Nephron (organoid): ENCODE data around the gene KCNQ1OT1.
A peak's percentile ranks its signal among the peaks of the same experiment; 100 is the strongest.

ENCODE experiments used
- H3K27ac Mint-ChIP-seq, 3 experiments: 2 replicates each; pipeline ENCODE4 v1.8.0; 2020; ENCODE audit warnings: mixed read lengths in 3 of 3, mild to moderate bottlenecking in 2 of 3, moderate library complexity in 1 of 3
- H3K27me3 Mint-ChIP-seq: 2 replicates; pipeline ENCODE4 v1.8.0; 2021; ENCODE audit warnings: low read depth, mild to moderate bottlenecking, moderate library complexity, mixed read lengths
- H3K36me3 Mint-ChIP-seq: 2 replicates; pipeline ENCODE4 v1.8.0; 2020; ENCODE audit warnings: low read depth, mixed read lengths
- H3K4me1 Mint-ChIP-seq: 2 replicates; pipeline ENCODE4 v1.8.0; 2020; ENCODE audit warnings: mixed read lengths
- H3K4me3 Mint-ChIP-seq, 3 experiments: 2 replicates each; pipeline ENCODE4 v1.8.0; 2020; ENCODE audit warnings: mild to moderate bottlenecking in 3 of 3, mixed read lengths in 3 of 3, moderate library complexity in 2 of 3
- H3K9me3 Mint-ChIP-seq: 2 replicates; pipeline ENCODE4 v1.8.0; 2020; ENCODE audit warnings: mixed read lengths
- TF ChIP-seq, protein P1 (sequence below), 3 experiments: fragments of 200-600 bp; sonication (generic); IDR thresholded peaks; one replicate each; pipeline ENCODE4 v1.5.0; 2021; ENCODE audit warnings: antibody characterized with exemption in 3 of 3; ENCODE audit not compliant: unreplicated experiment in 3 of 3

The KCNQ1OT1 gene

DNA sequence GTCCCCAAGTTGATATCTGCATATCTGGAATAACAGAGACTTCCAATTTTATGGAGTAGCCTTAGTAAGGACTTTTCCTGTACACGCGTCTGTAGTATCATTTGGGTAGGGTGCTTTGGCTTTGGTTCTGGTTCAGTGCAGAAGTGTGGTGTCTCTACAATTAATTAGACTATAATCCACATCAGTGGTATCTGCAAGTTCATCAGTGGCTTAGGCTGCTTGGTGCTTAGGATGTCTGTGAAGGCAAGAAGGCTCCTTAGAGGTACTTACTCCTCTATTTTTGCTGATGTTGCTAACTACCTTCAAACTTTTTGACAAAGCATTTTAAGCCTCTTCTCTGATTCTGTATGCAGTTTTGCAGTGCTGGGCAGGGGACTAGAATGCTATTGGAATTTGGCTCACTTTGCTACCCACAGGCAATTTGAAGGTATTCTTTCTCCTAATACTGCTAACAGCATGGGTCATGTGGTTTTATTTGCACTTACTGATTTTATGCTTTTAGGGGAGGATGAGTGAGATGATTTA lies 49.4 kb downstream of the KCNQ1OT1 start:
- Mint-ChIP-seq H3K4me3 (no peak overlapping the region), H3K27me3 (peaks cover 3% of the 10 kb centered on the region)

GRCh38 chr11:2649848-2650247 lies 49.9 kb downstream of the KCNQ1OT1 start:
- Mint-ChIP-seq H3K36me3 (peaks cover 97% of the 10 kb centered on the region), H3K27me3 (peaks cover 3% of the 10 kb centered on the region), H3K4me1 (peaks cover 37% of the 10 kb centered on the region), H3K27ac (no peak overlapping the region), H3K4me3 (no peak overlapping the region), H3K9me3 (peaks cover 87% of the 10 kb centered on the region)
- TF ChIP-seq, protein P1, sequence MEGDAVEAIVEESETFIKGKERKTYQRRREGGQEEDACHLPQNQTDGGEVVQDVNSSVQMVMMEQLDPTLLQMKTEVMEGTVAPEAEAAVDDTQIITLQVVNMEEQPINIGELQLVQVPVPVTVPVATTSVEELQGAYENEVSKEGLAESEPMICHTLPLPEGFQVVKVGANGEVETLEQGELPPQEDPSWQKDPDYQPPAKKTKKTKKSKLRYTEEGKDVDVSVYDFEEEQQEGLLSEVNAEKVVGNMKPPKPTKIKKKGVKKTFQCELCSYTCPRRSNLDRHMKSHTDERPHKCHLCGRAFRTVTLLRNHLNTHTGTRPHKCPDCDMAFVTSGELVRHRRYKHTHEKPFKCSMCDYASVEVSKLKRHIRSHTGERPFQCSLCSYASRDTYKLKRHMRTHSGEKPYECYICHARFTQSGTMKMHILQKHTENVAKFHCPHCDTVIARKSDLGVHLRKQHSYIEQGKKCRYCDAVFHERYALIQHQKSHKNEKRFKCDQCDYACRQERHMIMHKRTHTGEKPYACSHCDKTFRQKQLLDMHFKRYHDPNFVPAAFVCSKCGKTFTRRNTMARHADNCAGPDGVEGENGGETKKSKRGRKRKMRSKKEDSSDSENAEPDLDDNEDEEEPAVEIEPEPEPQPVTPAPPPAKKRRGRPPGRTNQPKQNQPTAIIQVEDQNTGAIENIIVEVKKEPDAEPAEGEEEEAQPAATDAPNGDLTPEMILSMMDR (IDR thresholded peaks at IDR 0.05; ENCODE audit: unreplicated experiment in 3 of 3), result no peak

More for the DNA sequence above, 49.4 kb downstream of the KCNQ1OT1 start:
- Mint-ChIP-seq H3K9me3 (peaks cover 83% of the 10 kb centered on the region), H3K27ac (peak overlapping the region; percentile 34 to 60 (median 56)), H3K36me3 (peaks cover 97% of the 10 kb centered on the region), H3K4me1 (peaks cover 38% of the 10 kb centered on the region)
- TF ChIP-seq, protein P1 (IDR thresholded peaks at IDR 0.05; ENCODE audit: unreplicated experiment in 3 of 3), result no peak

DNA sequence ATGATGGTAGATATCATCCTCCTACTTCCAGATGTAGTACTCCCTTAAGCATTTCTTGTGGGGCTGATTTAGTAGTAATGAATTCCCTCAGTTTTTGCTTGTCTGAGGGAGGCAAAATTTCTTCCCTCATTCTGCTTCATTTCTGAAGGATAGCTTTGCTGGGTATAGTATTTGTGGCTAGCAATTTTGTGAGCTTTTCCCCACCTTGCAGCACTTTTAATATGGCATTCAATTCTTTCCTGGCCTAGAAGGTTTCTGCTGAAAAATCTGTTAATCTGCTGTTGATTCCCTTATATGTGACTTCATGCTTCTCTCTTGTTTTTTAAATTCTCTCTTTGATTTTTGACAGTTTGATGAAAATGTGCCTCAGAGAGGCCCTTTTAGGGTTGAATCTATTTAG lies 50.4 kb downstream of the KCNQ1OT1 start:
- Mint-ChIP-seq H3K9me3 (peaks cover 87% of the 10 kb centered on the region), H3K4me1 (peaks cover 33% of the 10 kb centered on the region), H3K36me3 (peaks cover 97% of the 10 kb centered on the region), H3K27me3 (peaks cover 3% of the 10 kb centered on the region), H3K4me3 (no peak overlapping the region), H3K27ac (no peak overlapping the region)
- TF ChIP-seq, protein P1 (IDR thresholded peaks at IDR 0.05; ENCODE audit: unreplicated experiment in 3 of 3), result no peak

DNA sequence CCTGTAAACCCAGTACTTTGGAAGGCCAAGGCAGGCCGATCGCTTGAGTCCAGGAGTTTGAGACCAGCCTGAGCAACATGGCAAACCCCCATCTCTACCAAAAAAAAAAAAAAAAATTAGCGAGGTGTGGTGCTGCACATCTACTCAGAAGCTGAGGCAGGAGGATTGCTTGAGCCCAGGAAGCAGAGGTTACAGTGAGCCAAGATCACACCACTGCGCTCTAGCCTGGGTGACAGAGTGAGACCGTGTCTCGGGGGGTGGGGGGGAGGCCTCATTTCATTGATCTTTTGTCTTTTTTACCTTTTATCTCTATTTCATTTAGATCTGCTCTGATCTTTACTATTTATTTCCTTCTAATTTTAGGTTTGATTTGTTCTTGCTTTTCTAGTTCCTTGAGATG lies 51.8 kb downstream of the KCNQ1OT1 start:
- Mint-ChIP-seq H3K4me1 (peaks cover 20% of the 10 kb centered on the region), H3K27ac (no peak overlapping the region), H3K9me3 (peaks cover 92% of the 10 kb centered on the region), H3K36me3 (peaks cover 97% of the 10 kb centered on the region), H3K4me3 (no peak overlapping the region), H3K27me3 (peaks cover 3% of the 10 kb centered on the region)
- TF ChIP-seq, protein P1 (IDR thresholded peaks at IDR 0.05; ENCODE audit: unreplicated experiment in 3 of 3), result no peak

DNA sequence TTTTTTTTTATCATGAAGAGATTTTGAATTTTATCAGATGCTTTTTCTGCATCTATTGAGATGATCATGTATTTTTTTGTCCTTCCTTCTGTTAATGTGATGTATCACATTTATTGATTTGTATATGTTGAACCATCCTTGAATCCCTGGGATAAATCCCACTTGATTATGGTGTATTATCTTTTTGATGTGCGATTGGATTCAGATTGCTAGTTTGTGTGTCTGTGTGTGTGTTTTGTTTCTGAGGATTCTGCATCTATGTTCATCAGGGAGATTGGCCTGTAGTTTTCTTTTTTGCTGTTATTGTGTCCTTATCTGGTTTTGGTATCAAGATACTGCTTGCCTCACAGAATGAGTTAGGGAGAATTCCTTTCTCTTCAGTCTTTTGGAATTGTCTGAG lies 52.6 kb downstream of the KCNQ1OT1 start:
- TF ChIP-seq, protein P1 (IDR thresholded peaks at IDR 0.05; ENCODE audit: unreplicated experiment in 3 of 3), result no peak
- Mint-ChIP-seq H3K27me3 (no peaks in the 10 kb centered on the region), H3K4me3 (no peak overlapping the region), H3K36me3 (peaks cover 95% of the 10 kb centered on the region), H3K9me3 (peaks cover 92% of the 10 kb centered on the region), H3K27ac (no peak overlapping the region), H3K4me1 (peaks cover 12% of the 10 kb centered on the region)

DNA sequence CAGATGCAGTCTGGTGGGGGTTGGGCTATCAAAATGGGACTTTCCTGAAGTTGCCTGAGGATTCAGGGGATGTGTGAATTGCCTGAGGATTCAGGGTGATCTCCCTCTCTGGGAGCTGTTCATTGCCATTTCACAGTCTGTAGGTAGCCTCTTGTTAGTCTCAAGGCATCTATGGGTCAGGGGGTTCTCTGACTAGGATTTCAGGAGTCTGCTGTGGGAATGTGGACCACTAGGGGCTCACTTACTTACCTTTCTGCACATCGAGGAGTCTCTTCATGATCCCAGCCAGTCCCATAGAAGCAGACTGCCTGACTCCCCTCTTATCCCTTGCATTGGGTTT lies 54.0 kb downstream of the KCNQ1OT1 start:
- H3K4me1 Mint-ChIP-seq, result peaks cover 1% of the 10 kb centered on the region
- H3K27ac Mint-ChIP-seq, result no peak overlapping the region
- H3K4me3 Mint-ChIP-seq, result no peak overlapping the region
- H3K27me3 Mint-ChIP-seq, result no peaks in the 10 kb centered on the region
- H3K36me3 Mint-ChIP-seq, result peaks cover 97% of the 10 kb centered on the region
- TF ChIP-seq, protein P1 (IDR thresholded peaks at IDR 0.05; ENCODE audit: unreplicated experiment in 3 of 3), result no peak
- H3K9me3 Mint-ChIP-seq, result peaks cover 94% of the 10 kb centered on the region
